Subcutaneous abdominal adipose tissue (tissue), 5 donors: Measurements from ENCODE around the gene DUSP16.

Experiments
- H3K27ac ChIP-seq: one replicate; pipeline ENCODE4 v1.7.0; 2013; ENCODE audit warnings: low read depth, mild to moderate bottlenecking, inconsistent platforms, low read length, moderate library complexity
- H3K27me3 ChIP-seq, 5 donors: one replicate each; pipeline ENCODE4 v1.7.0; 2013; ENCODE audit warnings: low read length in 5 of 5, inconsistent platforms in 1 of 5; ENCODE audit not compliant: control insufficient read depth in 5 of 5, insufficient read depth in 4 of 5
- H3K36me3 ChIP-seq, 5 donors: one replicate each; pipeline ENCODE4 v1.7.0; 2013; ENCODE audit warnings: low read length in 5 of 5; ENCODE audit not compliant: control insufficient read depth in 5 of 5, insufficient read depth in 5 of 5
- H3K4me1 ChIP-seq, 5 donors: one replicate each; pipeline ENCODE4 v1.7.0; 2013; ENCODE audit warnings: low read length in 5 of 5, mild to moderate bottlenecking in 3 of 5, moderate library complexity in 1 of 5; ENCODE audit not compliant: control insufficient read depth in 5 of 5, insufficient read depth in 5 of 5
- H3K4me3 ChIP-seq, 5 donors: one replicate each; pipeline ENCODE4 v1.7.0; 2013; ENCODE audit warnings: low read length in 5 of 5, low read depth in 1 of 5
- H3K9ac ChIP-seq, 5 donors: one replicate each; pipeline ENCODE4 v1.7.0; 2013; ENCODE audit warnings: low read length in 5 of 5, mild to moderate bottlenecking in 4 of 5, moderate library complexity in 3 of 5
- H3K9me3 ChIP-seq, 5 donors: one replicate each; pipeline ENCODE4 v1.7.0; 2013; ENCODE audit warnings: low read length in 5 of 5; ENCODE audit not compliant: control insufficient read depth in 5 of 5
- donor health status: healthy.
- donor health status: healthy.
- donor health status: healthy.
- donor health status: healthy.
- donor health status: healthy.

DUSP16 gene

DNA sequence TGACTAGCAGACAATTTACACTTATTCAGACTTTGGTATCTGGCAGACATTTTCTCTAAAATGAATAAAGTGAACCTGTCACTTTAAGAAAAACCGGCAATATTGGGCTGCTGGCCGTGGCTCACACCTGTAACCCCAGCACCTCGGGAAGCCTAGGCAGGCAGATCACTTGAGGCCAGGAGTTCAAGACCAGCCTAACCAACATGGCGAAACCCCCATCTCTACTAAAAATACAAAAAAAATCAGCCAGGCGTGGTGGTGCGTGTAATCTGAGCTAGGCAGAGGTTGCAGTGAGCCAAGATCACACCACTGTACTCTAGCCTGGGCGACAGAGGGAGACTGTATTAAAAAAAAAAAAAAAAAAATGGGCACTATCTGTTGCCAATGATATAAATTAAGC, 11.5 kb downstream of the DUSP16 start:
- H3K27me3 ChIP-seq, result no peaks in the 10 kb centered on the region
- no peak overlapping the region for H3K27ac ChIP-seq
- no peaks in the 10 kb centered on the region for H3K36me3 ChIP-seq
- H3K9me3 ChIP-seq, result no peaks in the 10 kb centered on the region
- H3K4me3 ChIP-seq, result no peak overlapping the region
- H3K9ac ChIP-seq, result no peak overlapping the region
- H3K4me1 ChIP-seq, result no peaks in the 10 kb centered on the region

DNA sequence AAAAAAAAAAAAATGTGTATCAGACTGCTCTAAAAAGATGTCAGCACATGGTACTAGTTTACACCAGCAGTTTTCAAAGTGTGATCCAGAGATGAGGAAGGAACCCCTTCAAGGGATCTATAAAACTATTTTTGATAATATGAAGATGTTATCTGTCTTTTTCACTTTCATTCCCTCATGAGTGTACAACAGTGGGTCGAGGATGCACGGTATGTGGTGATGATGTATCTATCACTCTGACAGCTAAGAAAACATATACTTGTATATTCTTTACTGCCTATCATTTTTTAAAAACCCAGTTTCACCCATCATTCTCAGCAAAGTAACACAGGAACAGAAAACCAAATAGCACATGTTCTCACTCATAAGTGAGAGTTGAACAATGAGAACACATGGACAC, 12.4 kb downstream of the DUSP16 start:
- Histone ChIP-seq H3K27me3 (no peaks in the 10 kb centered on the region), H3K36me3 (no peaks in the 10 kb centered on the region), H3K4me3 (no peak overlapping the region), H3K4me1 (no peaks in the 10 kb centered on the region), H3K9me3 (no peaks in the 10 kb centered on the region), H3K9ac (no peak overlapping the region), H3K27ac (no peak overlapping the region)

DNA sequence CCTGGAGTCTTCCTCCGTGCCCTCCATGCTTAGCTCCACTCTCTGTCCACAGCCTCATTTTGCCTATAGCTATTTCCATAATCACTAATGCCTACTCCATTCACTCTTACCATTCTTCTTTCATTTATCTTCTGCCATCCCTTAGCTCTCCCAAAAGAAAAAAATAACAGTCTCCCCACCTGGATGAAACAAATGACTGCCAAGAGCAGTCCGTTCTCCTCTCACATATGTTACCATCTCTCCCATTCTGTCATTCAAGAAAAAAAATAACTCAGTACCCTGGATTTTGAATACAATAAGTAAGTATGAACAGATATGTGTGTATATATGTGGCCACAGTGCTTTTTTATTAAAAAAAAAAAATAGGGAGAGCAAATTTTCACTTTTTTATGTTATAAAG, 13.2 kb downstream of the DUSP16 start:
- H3K9ac ChIP-seq, result no peak overlapping the region
- no peaks in the 10 kb centered on the region for H3K27me3 ChIP-seq
- H3K36me3 ChIP-seq, result no peaks in the 10 kb centered on the region
- no peak overlapping the region for H3K27ac ChIP-seq
- H3K4me3 ChIP-seq, result no peak overlapping the region
- H3K4me1 ChIP-seq, result no peaks in the 10 kb centered on the region
- H3K9me3 ChIP-seq, result no peaks in the 10 kb centered on the region

DNA sequence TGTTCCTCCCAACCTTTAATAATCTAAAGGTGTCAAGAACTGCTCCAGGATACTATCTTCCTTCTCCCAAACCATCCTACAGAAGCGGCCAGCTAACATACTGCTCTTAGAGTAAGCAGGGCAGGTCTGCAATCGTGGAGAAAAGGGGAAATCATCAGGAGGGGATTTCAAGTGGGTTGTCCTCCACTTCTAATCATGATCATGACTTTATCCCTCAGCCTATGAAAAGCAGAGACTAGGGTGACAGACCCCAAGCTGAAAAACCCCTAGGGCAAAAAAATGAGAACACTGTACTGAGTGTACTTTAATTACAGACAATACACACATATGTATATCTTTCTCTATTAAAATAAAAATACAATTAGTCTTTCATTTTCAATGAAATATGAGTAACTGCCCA, 13.9 kb downstream of the DUSP16 start:
- Histone ChIP-seq H3K4me3 (no peak overlapping the region), H3K4me1 (no peaks in the 10 kb centered on the region), H3K9ac (no peak overlapping the region), H3K9me3 (no peaks in the 10 kb centered on the region), H3K36me3 (no peaks in the 10 kb centered on the region), H3K27me3 (no peaks in the 10 kb centered on the region), H3K27ac (no peak overlapping the region)

DNA sequence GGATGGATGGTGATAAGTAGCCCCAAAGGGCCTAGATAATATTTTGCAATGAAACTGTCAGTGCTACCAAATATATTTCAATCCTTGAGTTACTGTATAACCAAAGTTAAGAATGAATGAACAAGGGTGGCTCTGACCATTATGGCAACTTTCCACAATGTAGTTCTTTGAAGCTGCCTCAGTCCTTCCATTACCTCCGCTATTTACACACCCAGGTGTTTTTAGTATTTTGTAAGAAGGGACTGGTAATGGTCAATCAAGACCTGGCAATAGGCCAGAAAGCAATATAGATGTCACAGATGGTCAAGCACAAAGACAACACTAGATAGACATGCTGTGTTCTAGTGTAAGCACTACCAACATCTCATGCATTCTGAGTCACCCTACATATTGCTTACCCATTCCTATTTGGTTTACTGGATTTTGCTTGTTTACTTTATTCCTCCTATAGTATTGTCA, 16.3 kb downstream of the DUSP16 start:
- Histone ChIP-seq H3K9me3 (no peaks in the 10 kb centered on the region), H3K9ac (no peak overlapping the region), H3K4me1 (no peaks in the 10 kb centered on the region), H3K27ac (no peak overlapping the region), H3K4me3 (no peak overlapping the region), H3K27me3 (no peaks in the 10 kb centered on the region), H3K36me3 (no peaks in the 10 kb centered on the region)

GRCh38 chr12:12543959-12544358, 18.7 kb downstream of the DUSP16 start:
- Histone ChIP-seq H3K27me3 (no peaks in the 10 kb centered on the region), H3K9ac (no peak overlapping the region), H3K27ac (no peak overlapping the region), H3K36me3 (no peaks in the 10 kb centered on the region), H3K4me1 (peaks cover 0 to 11% (median 2%) of the 10 kb centered on the region in 5 donors), H3K9me3 (no peaks in the 10 kb centered on the region), H3K4me3 (no peak overlapping the region)

DNA sequence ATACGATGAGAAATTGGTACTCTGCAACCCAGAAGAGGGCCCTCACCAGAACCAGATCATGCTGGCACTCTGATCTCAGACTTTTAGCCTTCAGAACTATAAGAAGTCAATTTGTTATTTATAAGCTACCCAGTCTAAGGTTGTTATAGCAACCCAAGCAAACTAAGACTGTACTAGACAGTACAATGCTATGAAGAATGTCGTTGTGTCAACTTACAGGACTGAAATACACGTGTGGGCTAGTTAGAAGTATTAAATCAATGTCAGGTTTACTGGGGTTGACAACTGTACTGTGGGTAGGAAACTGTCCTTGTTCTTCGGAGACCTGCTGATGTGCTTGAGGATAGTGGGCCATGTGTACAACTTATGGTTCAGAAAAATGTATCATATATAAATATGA, 19.7 kb downstream of the DUSP16 start:
- Histone ChIP-seq H3K4me1 (peaks cover 0 to 17% (median 12%) of the 10 kb centered on the region in 5 donors), H3K4me3 (no peak overlapping the region)

DNA sequence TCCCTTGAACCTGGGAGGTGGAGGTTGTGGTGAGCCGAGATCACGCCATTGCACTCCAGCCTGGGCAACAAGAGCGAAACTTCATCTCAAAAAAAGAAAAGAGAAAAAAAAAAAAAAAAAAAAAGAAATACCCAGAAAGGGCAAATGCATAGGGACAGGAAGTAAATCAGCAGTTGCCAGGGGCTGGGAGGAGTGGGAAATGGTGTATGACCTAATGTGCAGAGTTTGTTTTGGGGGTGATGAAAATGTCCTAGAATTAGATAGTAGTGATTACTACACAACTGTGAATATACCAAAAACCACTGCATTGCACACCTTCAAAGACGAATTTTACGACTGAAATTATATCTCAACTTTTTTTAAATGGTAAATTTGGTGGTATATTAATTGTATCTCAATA, 20.4 kb downstream of the DUSP16 start:
- H3K9ac ChIP-seq, result no peak overlapping the region
- no peak overlapping the region for H3K4me3 ChIP-seq
- no peak overlapping the region for H3K27ac ChIP-seq
- peaks cover 0 to 17% (median 14%) of the 10 kb centered on the region in 5 donors for H3K4me1 ChIP-seq
- H3K36me3 ChIP-seq, result no peaks in the 10 kb centered on the region
- no peaks in the 10 kb centered on the region for H3K9me3 ChIP-seq
- H3K27me3 ChIP-seq, result no peaks in the 10 kb centered on the region

More for the DNA sequence above, 19.7 kb downstream of the DUSP16 start:
- Histone ChIP-seq H3K36me3 (no peaks in the 10 kb centered on the region), H3K27ac (no peak overlapping the region), H3K9ac (no peak overlapping the region), H3K27me3 (no peaks in the 10 kb centered on the region), H3K9me3 (no peaks in the 10 kb centered on the region)

DNA sequence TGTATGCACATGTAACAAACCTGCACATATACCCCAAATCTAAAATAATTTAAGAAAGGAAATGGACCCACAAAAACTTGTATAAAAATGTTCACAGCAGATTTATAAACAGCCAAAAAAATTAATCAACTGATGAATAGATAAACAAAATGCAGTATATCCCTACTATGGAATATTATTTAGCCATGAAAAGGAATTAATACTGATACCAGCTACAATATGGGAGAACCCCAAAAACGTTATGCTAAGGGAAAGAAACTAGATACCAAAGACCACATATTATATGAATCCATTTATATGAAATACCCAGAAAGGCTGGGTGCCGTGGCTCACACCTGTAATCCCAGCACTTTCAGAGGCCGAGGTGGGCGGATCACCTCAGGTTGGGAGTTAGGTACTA, 20.9 kb downstream of the DUSP16 start:
- Histone ChIP-seq H3K4me3 (no peak overlapping the region), H3K36me3 (no peaks in the 10 kb centered on the region), H3K4me1 (peaks cover 0 to 18% (median 14%) of the 10 kb centered on the region in 5 donors), H3K9ac (no peak overlapping the region), H3K9me3 (no peaks in the 10 kb centered on the region), H3K27ac (no peak overlapping the region), H3K27me3 (no peaks in the 10 kb centered on the region)

- Histone ChIP-seq H3K9ac (no peak overlapping the region), H3K9me3 (no peaks in the 10 kb centered on the region), H3K27me3 (no peaks in the 10 kb centered on the region), H3K4me3 (no peak overlapping the region), H3K36me3 (no peaks in the 10 kb centered on the region), H3K4me1 (peaks cover 0 to 18% (median 14%) of the 10 kb centered on the region in 5 donors), H3K27ac (no peak overlapping the region)
These were observed 22.2 kb downstream of the DUSP16 start for GRCh38 chr12:12540261-12541013.
